Measurements from ENCODE around the gene ACOX2.

- TF ChIP-seq POLR2AphosphoS5 (IDR thresholded peaks at IDR 0.05; ENCODE audit: low read depth, low read length) (no peak), CTCF (IDR thresholded peaks at IDR 0.05) (no peak)
Measured at GRCh38 chr3:58520403-58521335, 16.3 kb downstream of the ACOX2 start.
